ENCODE data around the gene RBBP8NL.

GRCh38 chr20:62420846-62421715 is 6.3 kb downstream of the RBBP8NL start:
- TF ChIP-seq POLR2A (IDR thresholded peaks at IDR 0.05; ENCODE audit: low read length) (no peak), GATA1 (IDR thresholded peaks at IDR 0.05; ENCODE audit: low read depth, low read length) (no peak)
